A549 treated with ZK216348 at 1 μM for 4 hours (cell line): ENCODE results near the gene SUSD1. TPM values are rescaled to one million over a fixed set of nuclear protein-coding genes. Genes with fewer than 3 reads are reported as not detected.

ENCODE experiments used
- total RNA-seq: library from RNA; stranded (reverse); fragments of 200-300 nt; extraction: Qiagen RNA extraction; gene quantifications from 5 replicates; pipeline ENCODE4 v1.2.3, GENCODE V29; 2022; ENCODE audit warnings: low read depth

SUSD1 gene
- 12.1 to 14.3 TPM (median 13.7 TPM) in 5 replicates for total RNA-seq

GRCh38 chr9:112174965-112175795 lies at the start of gene SUSD1:
Gene SUSD1, minus strand, starts transcription at chr9:112175297. Its CDS starts 62 bp downstream, at chr9:112175235.

Other genes with a start within 250 kb of the SUSD1 start
- 15.8 to 33.9 TPM (median 32.0 TPM) in 5 replicates for gene PTBP3, start 158.3 kb upstream of the SUSD1 start, total RNA-seq
- gene HSDL2, start 204.8 kb upstream of the SUSD1 start, total RNA-seq, result 19.7 to 32.6 TPM (median 24.8 TPM) in 5 replicates